GM12872 (cell line): ENCODE data around the gene CYP11A1.

ENCODE experiments used
- TF ChIP-seq, protein P1 (sequence below): IDR thresholded peaks from 3 replicates; pipeline ENCODE4 v1.5.1; 2011; ENCODE audit warnings: low read depth, mild to moderate bottlenecking, low read length, moderate library complexity; ENCODE audit not compliant: insufficient read depth

CYP11A1 gene

DNA sequence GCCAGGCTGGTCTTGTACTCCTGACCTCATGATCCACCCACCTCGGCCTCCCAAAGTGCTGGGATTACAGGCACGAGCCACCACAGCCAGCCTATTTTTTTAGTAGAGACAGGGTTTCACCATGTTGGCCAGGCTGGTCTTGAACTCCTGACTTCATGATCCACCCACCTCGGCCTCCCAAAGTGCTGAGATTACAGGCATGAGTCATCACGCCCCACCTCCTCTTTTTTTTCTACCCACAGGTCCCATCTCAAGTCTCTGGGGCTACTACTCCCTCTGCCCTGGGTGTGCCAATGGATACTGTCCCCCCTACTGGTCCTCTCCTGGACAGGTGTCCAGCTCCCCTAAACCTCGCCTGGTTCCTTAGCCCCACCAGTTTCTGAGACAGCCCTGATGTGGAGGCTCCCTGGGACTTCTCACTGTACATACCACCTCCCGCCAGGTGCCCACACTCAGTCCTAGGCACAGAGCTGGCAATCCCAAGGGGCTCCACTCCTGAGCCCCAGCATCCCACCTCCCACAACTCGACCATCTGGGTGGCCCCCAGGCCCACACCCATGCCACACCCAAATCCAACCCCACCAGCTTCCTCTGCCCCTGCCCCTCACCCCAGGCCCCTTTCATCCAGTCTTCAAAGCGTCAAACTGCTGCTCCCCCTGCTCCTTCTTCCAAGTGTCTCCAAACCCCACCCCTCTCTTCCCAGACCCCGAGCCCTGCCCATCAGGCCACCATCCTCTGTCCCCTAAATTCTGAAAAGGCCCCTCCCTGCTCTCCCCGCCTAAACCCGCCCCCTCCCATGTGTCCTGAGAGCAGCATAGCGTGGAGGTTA is 13.1 kb upstream of the CYP11A1 start:
- TF ChIP-seq, protein P1, sequence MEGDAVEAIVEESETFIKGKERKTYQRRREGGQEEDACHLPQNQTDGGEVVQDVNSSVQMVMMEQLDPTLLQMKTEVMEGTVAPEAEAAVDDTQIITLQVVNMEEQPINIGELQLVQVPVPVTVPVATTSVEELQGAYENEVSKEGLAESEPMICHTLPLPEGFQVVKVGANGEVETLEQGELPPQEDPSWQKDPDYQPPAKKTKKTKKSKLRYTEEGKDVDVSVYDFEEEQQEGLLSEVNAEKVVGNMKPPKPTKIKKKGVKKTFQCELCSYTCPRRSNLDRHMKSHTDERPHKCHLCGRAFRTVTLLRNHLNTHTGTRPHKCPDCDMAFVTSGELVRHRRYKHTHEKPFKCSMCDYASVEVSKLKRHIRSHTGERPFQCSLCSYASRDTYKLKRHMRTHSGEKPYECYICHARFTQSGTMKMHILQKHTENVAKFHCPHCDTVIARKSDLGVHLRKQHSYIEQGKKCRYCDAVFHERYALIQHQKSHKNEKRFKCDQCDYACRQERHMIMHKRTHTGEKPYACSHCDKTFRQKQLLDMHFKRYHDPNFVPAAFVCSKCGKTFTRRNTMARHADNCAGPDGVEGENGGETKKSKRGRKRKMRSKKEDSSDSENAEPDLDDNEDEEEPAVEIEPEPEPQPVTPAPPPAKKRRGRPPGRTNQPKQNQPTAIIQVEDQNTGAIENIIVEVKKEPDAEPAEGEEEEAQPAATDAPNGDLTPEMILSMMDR: no peak

GRCh38 chr15:74378848-74379247 is 11.4 kb upstream of the CYP11A1 start:
- TF ChIP-seq, protein P1: no peak

- TF ChIP-seq, protein P1: no peak
Observed at GRCh38 chr15:74377831-74378766, 10.7 kb upstream of the CYP11A1 start.

- TF ChIP-seq, protein P1: no peak
Observed at GRCh38 chr15:74376825-74377581, 9.6 kb upstream of the CYP11A1 start.

GRCh38 chr15:74376226-74376625 is 8.8 kb upstream of the CYP11A1 start:
- TF ChIP-seq, protein P1: no peak

- TF ChIP-seq, protein P1: peak; percentile 87
Observed at GRCh38 chr15:74375303-74375693, 7.9 kb upstream of the CYP11A1 start.
